Inflammatory macrophage treated with lipopolysaccharide for 1 hour (primary cell): ENCODE measurements around the gene ACE.

ENCODE experiments used
- DNase-seq, 2 donors: peaks; one replicate each; pipeline ENCODE4 v3.0.0-alpha.2; 2020 to 2022

Gene ACE

DNA sequence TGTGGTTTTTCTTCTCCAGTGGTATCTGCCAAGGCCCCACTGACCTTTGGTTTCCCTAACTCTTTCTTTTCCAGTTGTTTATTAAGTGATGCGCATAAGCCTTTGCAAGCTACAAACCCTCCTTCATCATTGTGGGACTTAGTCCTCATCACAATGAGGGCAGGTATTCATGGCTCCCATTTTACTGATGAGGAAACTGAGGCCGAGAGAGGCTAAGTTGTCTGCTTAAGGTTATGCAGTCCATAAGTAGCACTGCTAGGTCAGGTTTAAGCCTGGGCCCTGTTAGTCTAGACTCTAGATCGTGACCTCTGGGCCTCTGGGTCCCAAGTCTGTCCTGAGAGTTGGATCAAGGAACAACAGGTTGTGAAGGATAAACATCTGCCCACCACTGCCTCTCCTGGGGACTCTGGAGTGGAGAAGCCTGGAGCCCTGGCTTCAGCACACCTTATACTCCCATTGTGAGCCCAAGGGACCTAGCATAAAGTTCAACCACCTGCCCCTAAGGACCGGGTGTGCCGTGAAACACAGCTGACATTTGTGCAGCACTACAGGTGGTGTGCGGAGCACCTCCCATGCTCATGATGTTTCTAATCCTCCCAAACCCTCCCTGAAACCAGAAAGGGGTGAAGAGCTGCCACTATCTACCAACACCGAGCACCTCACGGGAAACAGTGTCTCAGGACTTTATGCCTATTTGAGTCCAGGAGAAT, 41.1 kb downstream of the ACE start:
- DNase-seq: no peak

DNA sequence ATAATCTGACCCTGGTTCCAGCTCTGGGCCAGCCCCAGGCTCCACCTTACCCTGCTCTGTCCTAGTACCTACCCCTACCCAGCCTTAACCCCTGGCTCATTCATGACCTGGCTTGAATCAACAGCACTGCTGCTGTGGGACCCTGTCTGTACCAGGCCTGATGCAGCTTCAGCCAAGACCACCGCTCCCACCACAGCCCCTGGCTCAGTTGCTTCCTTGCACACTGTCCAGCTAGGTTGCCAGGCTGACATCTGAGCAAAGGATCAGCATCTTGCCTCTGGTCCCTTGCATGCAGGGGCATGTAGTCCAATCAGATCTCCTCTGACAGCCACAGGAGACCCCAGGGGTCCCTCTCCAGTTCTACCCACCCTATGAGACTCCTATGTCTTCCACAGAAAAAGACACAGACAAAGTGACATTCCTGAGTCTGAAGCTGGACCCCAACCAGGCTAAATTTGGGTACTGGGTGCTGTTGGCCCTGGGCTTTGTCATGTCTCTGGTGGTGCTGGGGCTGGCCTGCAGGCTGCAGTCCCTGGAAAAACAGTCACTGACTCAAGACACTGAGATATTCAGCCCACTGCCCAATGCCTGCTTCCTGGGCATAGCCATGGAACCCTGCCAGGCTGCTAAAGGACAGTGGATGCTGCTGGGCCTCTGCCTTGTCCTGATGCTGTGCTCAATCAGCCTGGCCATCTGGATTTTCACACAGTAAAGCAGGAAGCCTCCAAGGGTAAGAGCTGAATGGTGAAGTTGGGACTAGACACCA, 42.4 kb downstream of the ACE start:
- no peak for DNase-seq

DNA sequence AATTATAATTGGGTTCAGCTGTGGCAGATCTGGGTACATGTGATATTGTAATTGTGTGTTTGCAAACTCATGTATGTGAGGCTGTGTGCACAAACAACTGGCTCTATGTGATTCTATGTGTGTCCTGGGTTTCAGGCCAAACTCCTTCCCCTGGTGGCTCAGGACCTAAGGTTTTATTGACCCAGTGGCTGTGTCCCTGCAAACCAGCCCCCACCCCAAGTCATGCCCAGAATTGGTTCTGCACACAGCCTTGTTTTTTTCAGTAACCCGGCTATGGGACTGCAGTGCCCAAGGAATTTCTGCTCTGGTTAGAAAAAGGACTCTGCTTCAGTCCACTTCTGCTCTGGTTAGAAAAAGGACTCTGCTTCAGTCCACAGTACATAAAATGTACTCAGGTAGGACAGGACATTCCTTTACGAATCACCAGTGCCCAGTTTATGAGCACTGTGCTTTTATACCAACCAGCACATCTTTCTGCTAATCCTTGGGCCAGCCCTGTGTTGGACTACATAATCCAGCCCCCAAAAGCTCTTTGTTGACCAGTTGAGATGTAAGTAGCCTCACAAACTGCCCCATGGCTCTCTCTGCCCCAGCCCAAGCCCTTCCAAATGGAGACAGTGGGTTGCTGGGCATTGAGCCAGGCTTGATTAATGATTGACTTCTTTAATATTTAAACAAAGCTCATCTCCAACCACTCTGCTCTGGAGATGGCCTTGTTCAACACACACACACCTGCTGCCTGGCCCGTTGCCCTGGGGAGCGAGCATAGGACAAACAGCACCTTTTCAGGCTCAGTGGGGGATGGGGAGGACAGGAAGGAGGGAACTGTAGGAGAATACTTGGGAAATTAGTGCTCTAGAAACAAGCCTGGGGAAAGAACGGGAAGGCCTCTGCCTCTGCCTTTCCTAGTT, 43.4 kb downstream of the ACE start:
- DNase-seq: no peak

DNA sequence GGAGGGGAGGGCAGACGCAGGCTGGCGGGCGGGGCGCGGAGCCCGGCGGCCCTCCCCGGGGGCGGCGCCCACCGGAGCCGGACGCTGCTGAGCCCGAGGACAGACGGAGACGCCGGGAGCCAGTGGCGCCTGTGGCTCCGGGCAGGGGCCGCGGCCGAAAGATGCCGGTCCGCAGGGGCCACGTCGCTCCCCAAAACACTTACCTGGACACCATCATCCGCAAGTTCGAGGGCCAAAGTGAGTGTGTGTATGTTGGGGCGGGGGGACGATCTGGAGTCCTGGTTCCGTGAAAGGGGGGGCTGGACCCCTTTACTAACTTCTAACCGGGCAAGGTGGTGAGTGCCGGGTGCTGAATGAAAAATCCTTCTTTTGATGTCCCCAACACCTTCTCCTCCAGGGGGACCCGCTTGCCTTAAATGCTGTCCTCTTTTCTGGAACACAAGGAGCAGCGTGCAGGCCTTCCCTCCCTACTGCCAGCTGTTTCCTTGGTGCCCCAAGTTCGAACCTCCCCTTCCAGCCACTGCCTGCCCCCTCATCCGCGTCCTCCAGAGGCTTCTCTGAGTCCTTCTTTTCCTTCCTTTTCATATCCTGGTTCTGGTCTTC, 46.5 kb downstream of the ACE start, which contains the start of gene KCNH6:
KCNH6 (plus strand) TSS at position 106 of the 603 bp plus-strand sequence; CDS start at position 162, 56 bp downstream.
- no peak for DNase-seq

DNA sequence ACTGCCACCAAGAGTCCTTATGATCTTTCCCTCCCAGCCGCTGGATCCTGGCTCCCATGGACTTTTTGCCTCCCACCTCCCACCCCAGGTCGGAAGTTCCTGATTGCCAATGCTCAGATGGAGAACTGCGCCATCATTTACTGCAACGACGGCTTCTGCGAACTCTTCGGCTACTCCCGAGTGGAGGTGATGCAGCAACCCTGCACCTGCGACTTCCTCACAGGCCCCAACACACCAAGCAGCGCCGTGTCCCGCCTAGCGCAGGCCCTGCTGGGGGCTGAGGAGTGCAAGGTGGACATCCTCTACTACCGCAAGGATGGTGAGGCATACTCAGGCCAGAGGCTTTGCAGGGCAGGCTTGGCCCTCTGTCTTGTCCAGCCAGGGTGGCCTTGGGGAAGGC, 47.2 kb downstream of the ACE start:
- DNase-seq: no peak

DNA sequence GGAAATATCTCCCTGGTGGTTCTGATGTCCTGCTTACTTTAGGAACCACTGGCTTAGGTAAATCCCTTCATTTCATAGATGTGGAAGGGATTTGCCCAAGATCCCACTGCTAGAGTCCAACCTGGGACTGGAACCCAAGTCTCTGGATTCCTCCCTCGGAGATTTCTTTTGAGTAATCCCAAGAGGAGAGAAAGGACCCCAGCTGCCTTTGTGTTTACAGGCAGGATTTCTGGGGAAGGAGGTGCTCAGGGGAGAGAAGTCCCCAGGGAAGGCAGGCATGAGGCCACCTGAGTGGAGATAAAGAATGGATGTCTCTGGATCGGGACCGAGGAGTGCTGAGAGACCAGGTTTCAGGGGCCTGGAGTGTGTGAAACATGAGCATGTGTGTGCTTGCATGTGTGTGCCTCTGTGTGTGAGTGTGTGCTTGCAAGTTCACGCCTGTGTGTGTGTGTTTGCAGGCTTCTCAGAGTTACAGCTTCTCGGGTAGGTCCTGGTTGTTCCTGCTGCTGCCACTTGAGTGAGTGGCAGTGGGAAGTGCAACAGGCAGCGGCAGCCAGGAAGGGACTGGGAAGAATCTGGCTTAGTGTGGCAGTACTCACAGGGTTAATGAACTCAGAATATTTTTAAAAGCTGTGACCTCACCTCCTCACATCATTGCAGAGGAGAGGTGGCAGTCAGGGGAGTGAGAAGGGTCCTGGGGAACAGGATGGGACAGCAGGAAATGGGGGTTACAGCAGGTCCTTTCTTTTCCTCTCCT, 48.5 kb downstream of the ACE start:
- no peak for DNase-seq

DNA sequence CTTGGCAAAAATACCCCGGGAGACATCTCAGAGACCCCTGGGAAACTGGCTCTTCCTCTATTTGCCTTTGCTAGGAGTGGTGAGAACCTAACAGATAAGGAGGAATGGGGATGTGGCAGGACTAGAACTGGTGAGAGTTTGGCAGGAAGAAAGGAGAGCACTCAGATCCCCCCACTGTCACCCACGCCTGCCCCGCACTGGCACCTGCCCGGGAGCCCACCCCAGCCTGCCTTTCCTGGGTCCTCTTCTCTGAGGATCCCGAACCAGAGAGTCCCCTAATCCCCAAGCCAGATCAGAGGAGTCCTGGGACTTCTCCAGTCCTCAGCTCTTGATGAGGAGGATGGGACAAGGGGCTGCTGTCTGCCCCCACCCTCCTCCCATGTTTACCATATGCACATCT, 50.0 kb downstream of the ACE start:
- DNase-seq: no peak

DNA sequence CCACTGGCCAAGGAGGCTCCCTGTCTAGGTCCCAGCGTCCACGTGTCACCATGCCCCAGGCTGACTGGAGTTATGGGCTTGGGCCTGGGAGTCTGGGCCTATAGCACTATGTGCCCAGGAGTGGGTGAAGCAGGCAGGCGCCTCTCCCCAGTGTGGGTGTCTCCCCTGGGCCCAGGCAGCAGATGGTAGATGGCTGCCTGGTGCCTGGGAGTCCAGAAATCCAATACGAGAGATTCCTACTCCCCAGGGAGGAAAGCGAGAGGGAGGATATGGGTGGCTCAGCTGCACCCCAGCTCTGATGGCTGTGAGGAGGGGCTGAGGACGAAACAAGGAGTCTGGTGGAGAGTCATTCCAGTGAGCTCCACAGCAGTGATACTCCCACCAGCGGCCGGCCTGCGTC, 51.3 kb downstream of the ACE start:
- no peak for DNase-seq

DNA sequence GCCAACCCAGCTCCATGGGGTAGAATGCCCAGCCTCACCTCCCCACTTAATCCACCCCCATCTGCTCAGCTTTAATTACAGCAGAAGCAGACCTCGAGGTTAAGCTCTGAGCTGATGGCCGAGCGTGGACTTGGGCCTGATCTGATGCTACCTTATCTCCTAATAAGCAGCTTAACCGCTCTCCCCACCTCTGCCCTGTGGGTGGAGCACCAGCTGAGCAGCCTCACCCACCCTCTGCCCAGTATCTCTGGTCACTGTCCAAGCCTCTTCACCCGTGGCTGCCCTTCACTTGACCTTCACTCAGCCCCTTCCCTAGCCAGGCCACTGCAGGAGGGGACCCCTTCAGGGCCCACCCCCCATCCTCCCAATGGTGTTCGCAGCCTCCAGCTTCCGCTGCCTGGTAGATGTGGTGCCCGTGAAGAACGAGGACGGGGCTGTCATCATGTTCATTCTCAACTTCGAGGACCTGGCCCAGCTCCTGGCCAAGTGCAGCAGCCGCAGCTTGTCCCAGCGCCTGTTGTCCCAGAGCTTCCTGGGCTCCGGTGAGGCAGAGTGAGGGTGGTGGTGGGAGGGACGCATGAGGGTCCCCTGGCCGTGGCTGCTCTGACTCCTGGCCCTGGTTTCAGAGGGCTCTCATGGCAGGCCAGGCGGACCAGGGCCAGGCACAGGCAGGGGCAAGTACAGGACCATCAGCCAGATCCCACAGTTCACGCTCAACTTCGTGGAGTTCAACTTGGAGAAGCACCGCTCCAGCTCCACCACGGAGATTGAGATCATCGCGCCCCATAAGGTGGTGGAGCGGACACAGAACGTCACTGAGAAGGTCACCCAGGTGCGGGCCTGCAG, 53.1 kb downstream of the ACE start:
- no peak for DNase-seq

DNA sequence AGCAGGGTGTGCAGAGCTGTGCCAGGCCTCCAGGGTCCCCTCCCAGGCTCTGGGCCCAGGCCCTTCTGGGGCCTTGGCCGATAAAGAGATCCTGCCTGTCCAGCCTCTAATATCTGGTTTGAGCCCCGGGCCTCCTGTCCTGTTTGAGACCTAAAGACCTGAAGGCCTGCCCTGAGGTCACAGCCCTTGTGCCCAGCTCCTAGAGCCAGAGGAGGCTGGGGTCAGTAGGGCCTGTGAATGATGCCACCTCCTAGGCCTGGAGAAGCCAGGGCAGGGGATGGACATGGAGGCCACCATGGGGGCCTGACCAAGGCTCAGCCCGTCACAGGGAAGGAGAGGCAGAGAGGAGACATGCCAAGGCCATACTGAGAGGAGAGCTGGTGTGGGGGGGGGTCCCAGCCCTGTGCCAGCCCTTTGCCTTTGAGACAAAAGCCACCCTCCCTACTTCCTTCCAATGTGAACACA, 53.7 kb downstream of the ACE start:
- no peak for DNase-seq

DNA sequence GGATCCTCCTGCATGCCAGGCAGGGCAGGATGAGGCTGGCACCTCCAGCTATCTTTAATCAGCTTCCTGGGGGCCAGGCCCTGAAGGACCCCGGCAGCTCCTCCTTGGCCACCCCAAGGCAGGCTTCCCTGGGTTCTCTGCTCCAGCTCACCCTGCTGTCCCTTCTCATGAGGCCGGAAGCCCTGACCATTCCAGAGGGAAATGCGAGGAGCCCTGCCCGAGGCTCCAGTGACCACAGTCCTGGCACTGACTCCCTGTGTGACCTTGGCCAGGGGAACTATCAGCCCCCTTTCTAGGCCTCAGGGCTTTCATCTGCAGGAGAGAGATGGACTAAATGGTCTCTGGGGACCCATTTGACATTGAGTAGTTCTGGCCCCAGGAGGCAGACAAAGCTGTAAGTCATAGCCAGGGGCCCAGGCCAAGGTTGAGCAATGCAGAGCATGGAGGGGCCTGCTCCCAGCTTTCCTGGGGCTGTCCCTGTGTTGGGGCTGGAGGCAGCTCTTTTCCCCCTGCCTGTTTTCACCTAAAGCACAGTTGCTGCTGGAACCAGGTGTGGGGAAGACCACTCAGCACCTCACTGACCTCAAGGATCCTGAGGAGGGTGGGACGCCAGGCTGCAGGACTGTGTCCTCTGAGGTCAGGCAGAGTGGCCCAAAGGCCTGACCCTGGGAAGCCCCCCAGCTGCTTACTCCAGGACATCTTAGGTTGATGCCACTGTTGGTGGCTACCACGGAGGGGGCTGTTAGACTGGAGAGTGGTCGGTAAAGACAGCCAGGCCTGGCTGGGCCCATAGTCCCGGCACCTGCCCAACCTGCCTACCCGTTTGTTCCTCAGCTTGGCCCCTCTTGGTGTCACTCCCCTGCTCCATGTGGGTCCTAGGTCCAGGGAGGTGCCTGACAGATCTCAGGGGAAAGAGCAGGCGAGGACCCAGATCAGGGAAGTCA, 54.4 kb downstream of the ACE start:
- DNase-seq: no peak

DNA sequence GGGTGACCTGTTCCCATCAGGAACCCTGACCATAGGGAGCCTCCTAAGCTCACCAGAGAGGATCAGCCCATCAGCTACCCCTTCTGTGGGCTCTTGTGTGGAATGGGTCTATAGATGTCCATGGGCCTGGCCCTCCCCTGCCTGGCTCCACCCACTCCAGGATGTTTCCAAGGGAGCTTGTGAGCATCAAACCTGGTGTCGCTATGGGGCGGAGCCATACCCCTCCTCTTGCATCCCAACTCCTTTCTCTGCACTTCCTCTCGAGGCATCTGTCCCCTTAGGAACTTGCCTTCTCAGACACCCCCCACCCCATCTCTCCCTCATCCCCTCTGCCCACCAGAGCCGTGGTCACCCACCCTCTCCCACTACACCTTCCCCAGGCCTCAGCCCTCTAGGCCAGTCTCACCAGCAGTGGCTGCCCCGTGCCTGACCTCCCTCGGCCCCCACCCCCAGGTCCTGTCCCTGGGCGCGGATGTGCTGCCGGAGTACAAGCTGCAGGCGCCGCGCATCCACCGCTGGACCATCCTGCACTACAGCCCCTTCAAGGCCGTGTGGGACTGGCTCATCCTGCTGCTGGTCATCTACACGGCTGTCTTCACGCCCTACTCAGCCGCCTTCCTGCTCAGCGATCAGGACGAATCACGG, 56.7 kb downstream of the ACE start:
- no peak for DNase-seq

DNA sequence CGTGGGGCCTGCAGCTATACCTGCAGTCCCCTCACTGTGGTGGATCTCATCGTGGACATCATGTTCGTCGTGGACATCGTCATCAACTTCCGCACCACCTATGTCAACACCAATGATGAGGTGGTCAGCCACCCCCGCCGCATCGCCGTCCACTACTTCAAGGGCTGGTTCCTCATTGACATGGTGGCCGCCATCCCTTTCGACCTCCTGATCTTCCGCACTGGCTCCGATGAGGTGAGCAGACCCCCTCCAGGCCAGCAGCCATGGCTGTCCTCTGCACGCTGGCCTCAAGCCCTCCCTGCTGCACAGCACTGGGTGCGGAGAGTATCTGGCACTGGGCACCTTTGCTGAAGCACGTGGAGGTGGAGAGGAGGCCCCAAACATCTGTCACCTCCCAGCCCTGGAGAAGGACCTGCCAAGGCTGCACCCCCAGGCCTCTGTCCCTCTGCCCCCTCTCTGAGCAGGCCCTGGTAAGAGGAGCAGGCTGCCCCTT, 57.3 kb downstream of the ACE start:
- DNase-seq: no peak

DNA sequence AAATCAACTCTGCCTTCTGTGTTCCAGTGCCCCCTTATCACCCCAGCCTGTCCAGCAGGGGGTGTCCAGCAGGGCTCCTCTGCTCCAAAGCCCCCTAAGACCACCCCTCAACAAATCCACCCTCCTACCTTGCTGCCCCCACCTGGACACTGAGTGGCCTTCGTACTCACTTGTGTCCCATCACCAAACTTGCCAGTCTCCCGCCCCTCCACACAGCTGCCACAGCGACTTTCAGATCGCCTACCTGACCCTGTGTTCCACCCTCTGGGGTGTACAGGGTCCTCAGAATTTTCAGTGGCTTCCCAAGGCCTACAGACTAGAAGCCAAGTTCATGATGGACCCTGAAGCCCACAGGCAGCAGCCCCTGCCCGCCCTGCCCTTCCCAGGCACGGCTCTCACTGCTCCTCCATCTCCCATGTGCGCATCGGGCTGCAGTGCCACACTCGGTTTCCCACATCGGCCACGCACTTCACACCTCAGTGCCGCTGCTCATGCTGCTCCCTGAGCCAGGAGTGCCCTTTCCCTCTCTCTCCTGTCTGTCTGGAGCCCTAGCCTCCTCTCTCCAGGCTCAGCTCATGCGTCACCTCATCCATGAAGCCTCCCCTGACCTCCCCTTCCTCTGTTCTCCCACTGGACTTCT, 58.1 kb downstream of the ACE start:
- no peak for DNase-seq

DNA sequence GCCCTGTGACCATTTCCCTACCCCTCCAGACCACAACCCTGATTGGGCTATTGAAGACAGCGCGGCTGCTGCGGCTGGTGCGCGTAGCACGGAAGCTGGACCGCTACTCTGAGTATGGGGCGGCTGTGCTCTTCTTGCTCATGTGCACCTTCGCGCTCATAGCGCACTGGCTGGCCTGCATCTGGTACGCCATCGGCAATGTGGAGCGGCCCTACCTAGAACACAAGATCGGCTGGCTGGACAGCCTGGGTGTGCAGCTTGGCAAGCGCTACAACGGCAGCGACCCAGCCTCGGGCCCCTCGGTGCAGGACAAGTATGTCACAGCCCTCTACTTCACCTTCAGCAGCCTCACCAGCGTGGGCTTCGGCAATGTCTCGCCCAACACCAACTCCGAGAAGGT, 58.8 kb downstream of the ACE start:
- DNase-seq: no peak

DNA sequence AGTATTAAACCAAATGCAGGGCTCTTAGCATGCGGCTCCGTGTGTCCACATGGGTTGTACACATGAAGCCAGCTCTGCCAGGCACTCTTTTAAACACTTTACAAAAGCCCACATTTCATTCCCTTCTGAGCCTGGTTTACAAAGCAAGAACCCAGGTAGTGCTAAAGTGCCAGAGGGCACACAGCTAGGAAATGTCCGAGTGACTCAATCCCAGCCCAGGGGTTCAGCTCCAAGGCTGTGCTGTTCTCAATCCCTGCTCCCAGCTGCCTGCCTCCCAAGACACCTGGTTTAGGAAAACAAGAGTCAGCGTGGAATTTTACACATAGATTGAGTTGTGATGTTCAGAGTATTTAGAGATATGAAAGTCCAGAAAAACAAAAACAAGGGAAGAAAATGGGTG, 60.1 kb downstream of the ACE start:
- no peak for DNase-seq

DNA sequence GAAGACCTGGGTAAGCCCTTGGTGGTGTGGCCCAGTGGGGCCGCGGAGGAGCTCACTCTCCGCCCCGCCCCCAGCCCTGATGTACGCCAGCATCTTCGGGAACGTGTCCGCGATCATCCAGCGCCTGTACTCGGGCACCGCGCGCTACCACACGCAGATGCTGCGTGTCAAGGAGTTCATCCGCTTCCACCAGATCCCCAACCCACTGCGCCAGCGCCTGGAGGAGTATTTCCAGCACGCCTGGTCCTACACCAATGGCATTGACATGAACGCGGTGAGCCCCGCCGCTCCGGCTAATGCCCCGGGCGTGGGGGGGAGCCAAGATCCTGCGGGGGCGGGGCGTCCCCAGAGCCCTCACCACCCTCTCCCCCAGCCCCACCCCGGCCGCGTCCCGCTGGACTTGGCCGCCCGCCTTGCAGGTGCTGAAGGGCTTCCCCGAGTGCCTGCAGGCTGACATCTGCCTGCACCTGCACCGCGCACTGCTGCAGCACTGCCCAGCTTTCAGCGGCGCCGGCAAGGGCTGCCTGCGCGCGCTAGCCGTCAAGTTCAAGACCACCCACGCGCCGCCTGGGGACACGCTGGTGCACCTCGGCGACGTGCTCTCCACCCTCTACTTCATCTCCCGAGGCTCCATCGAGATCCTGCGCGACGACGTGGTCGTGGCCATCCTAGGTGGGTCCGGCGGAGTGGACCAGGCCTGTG, 61.3 kb downstream of the ACE start:
- no peak for DNase-seq
